RWPE1 (cell line): ENCODE measurements around the gene SSBP2.

Experiments
- CTCF ChIA-PET: fragments of 350-600 bp; sonication (Branson Sonifier 250); formaldehyde crosslinking; extraction: SDS; loops from one replicate; lab custom pipeline; 2021; lab: Yijun Ruan, JAX
- POLR2A ChIA-PET: fragments of 400-600 bp; formaldehyde crosslinking; extraction: SDS; loops from one replicate; lab custom pipeline; 2020; ENCODE audit warnings: antibody characterized with exemption; ENCODE audit not compliant: low non-redundant PET; lab: Yijun Ruan, JAX
- DNase-seq: peaks from one replicate; pipeline ENCODE4 v3.0.0; 2012; ENCODE audit warnings: low spot score
- H3K27ac ChIP-seq: fragments of 450-650 bp; 2 replicates; pipeline ENCODE4 v1.5.1; 2017
- TF ChIP-seq, protein P1 (sequence below): fragments of 450-650 bp; conservative IDR thresholded peaks from 2 replicates; pipeline ENCODE4 v1.5.1; 2017; ENCODE audit warnings: low read depth, mild to moderate bottlenecking

SSBP2 gene

GRCh38 chr5:81751009-81751835, at the start of gene SSBP2:
TSS of gene SSBP2 (minus strand) at chr5:81751097. CDS start at chr5:81751042, 55 bp downstream.
- POLR2A ChIA-PET = interaction anchor here (0.7 to 1.9 kb wide), 3 partner anchors 88 to 221 kb away, joined by 4 to 43 read pairs (median 4); partner anchors contain the start of gene ATG10
- DNase-seq = peak; percentile 97
- CTCF ChIA-PET = interaction anchor here (0.5 to 1.9 kb wide), 8 partner anchors 14 to 415 kb away, joined by 3 to 8 read pairs (median 4); no protein-coding TSS in a partner anchor
- TF ChIP-seq, protein P1, sequence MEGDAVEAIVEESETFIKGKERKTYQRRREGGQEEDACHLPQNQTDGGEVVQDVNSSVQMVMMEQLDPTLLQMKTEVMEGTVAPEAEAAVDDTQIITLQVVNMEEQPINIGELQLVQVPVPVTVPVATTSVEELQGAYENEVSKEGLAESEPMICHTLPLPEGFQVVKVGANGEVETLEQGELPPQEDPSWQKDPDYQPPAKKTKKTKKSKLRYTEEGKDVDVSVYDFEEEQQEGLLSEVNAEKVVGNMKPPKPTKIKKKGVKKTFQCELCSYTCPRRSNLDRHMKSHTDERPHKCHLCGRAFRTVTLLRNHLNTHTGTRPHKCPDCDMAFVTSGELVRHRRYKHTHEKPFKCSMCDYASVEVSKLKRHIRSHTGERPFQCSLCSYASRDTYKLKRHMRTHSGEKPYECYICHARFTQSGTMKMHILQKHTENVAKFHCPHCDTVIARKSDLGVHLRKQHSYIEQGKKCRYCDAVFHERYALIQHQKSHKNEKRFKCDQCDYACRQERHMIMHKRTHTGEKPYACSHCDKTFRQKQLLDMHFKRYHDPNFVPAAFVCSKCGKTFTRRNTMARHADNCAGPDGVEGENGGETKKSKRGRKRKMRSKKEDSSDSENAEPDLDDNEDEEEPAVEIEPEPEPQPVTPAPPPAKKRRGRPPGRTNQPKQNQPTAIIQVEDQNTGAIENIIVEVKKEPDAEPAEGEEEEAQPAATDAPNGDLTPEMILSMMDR = no peak
- H3K27ac ChIP-seq = peak within 1 kb of the TSS; percentile 97

DNA sequence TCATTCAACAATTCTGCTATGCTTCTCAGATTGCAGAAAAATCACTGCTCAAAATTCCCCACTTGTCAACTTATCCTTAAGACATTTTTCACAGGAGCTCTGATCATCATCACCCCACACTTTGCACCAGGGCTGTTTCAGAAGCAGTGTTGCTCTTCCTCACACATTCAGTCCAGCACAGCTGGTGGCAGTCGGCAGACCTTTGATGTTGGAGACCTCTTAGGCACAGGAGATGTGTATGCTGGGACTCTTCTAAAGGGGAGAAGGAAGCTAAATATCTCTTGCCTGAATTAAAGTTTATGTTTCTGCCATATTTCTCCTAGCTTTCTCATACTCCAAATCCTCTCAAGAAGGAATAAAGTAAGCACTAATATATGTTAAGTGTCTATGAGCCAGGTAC, 44.8 kb upstream of the SSBP2 start:
- ChIA-PET POLR2A (no interaction called here), CTCF (no interaction called here)
- TF ChIP-seq, protein P1 = no peak
- H3K27ac ChIP-seq = no peak overlapping the region
- no peak for DNase-seq

GRCh38 chr5:81794226-81794625, 43.3 kb upstream of the SSBP2 start:
- POLR2A ChIA-PET = no interaction called here

DNA sequence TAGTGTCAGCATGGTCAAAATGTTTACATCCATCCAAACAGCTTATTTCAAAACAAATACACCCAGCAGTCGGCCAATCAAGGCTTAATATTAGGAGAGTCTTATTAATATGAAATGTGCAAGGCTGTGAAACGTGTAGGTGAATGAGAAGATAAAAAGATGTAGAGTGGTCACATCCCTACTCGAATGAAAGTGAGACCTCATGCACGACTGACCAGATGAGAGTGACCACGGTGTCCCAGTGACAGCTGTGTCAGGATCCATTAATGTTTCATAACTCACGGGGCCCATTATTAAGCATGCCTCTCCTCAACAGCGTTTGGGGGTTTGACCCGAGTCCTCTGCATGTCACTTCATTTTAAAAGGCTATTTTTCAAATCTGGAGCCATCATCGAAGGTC, 39.4 kb upstream of the SSBP2 start:
- POLR2A ChIA-PET = no interaction called here
- DNase-seq = no peak
- TF ChIP-seq, protein P1 = no peak
- no peak overlapping the region for H3K27ac ChIP-seq
- CTCF ChIA-PET = interaction anchor here (0.6 kb wide), 1 partner anchor 11 kb away, joined by 3 read pairs; no protein-coding TSS in a partner anchor

More at GRCh38 chr5:81794226-81794625, 43.3 kb upstream of the SSBP2 start:
- DNase-seq = no peak
- no peak overlapping the region for H3K27ac ChIP-seq
- CTCF ChIA-PET = no interaction called here
- TF ChIP-seq, protein P1 = no peak

DNA sequence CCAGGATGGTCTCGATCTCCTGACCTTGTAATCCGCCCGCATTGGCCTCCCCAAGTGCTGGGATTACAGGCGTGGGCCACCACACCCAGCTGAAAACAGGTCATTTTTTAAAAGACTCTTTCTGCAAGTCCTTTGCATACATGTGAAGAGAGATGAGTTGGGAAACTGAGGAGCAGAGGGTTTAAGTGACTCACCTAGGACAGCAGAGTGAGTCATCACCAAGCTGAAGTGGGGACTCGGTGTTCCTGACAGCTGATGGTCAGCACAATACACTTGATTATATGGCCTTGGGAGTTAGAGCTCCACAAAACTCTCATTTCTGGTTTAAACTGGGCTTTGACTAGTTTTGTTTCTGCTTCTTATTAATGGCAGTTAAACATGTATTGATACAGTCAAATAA, 38.1 kb upstream of the SSBP2 start:
- ChIA-PET CTCF (interaction anchor here (0.6 to 1.0 kb wide), 2 partner anchors 9 to 77 kb away, joined by 3 to 4 read pairs; no protein-coding TSS in a partner anchor), POLR2A (no interaction called here)
- peak; percentile 33 for DNase-seq
- H3K27ac ChIP-seq = peak overlapping the region; percentile 46
- TF ChIP-seq, protein P1 = no peak

DNA sequence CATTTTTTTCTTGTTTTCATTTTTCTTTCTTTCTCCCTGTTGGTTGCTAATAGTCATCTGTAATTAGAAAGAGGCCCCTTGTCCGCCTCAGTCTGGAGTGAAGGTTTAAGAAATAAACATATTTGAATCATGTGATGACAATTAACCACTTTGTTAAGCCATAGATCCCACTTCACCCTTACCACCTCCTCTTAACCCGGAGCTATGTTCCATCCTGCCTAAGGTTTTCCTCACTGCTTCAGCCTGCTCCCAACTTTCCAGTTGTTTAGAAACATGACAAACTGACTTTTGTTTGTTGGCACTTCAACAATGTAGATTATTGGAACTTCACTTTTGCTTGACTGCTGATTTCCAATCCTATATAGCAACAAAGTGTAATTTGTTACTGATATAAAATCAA, 37.4 kb upstream of the SSBP2 start:
- ChIA-PET CTCF (interaction anchor here (0.6 kb wide), 2 partner anchors 77 to 276 kb away, joined by 3 read pairs; no protein-coding TSS in a partner anchor), POLR2A (no interaction called here)
- no peak overlapping the region for H3K27ac ChIP-seq
- no peak for DNase-seq
- TF ChIP-seq, protein P1 = no peak
